Epidermal melanocyte (primary cell): Measurements from ENCODE around the gene EIF5A.

ENCODE experiments used
- DNase-seq: peaks from one replicate; pipeline ENCODE4 v3.0.0; 2011; ENCODE audit warnings: low spot score; ENCODE audit not compliant: insufficient read length

Gene EIF5A

DNA sequence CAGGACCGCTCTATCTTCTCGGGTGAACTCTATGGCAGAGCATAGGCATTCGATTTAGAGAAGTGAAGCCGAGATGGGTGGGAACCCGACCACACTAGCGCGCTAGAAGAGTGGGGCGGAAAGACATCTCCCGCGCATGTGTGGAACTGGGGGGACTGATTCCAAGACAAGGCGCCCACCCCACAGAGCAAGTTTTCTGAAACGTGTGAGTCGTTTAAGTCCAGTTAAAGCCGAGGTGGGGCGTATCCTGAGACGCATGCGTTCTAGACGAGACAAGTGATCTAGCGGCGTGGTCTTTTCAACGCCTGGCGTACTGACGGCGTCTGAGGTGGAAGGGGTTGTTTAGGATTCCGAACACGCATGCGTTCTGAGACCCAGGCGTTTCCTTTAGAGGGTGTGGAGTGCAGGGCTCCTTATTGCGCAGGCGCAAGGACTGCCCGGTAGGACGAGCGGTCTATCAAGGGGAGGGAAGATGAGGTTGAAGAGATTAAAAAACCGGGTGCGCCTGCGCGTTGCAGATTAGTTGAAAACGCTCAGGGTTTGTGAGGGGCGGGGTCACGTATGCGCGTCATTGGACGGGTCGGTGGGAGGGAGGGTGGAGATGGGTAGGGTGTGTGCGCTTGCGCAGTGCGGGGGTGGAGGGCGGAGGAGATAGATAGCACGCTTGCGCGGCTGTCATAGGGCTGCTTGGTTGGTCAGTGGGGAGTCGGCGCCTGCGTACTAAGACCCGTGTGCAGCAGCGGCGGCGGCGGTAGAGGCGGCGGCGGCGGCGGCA, at the start of gene EIF5A:
TSS of gene EIF5A (plus strand) at position 718 of the 775 bp plus-strand sequence. CDS start 2,008 bp downstream, outside the sequence.
- DNase-seq: peak; percentile 99

DNA sequence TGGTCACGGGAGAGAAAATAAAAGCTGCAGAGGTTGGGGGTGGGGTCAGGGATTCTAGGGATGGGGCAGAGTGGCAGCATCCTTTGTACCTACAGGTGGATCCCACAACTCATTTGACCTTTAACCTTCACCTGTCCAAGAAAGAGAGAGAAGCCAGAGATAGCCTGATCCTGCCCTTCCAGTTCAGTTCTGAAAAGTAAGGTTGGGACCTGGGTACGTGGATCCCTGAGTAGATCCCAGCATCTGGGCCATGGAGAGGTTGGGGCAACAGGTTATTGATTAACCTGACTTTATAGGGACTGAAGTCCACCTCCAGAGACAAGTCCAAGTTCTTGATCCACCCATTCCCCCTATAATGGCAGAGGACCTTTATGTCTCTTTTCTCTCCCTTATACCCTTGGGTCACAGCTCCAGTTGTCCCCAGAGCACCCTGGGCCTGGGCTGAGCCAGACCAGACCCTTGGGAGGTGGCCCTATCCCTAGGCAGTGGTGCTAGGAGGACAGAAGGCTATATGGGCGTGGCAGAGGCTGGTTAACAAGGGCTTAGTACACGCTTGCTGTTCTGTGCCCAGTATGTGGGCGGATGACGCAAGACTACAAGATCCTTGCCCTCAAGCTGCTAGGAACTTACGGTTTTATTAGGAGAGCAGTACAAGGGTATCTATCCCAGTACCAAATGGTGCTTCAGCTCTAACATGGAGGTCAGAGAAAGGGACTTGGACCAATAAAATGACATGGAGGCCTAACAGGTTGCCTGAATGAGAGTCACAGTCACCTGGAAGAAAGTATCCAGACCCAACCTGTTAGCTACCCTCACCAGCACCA, 48.5 kb upstream of the EIF5A start:
- DNase-seq: no peak

DNA sequence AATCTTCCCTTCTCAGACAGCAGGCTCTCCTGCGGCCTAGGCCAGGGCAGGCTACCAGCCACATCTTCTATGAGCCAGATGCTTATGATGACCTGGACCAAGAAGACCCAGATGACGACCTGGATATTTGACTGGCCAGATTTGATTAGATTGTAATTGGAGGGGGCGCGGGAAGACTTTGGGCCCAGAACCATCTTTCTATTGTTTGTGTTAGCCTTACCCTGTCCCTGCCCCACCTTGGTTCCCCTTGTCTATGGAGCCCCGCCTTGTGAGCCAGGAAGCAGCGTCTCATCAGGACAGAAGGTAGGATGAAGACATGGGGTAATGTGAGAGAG, 47.9 kb upstream of the EIF5A start:
- no peak for DNase-seq

DNA sequence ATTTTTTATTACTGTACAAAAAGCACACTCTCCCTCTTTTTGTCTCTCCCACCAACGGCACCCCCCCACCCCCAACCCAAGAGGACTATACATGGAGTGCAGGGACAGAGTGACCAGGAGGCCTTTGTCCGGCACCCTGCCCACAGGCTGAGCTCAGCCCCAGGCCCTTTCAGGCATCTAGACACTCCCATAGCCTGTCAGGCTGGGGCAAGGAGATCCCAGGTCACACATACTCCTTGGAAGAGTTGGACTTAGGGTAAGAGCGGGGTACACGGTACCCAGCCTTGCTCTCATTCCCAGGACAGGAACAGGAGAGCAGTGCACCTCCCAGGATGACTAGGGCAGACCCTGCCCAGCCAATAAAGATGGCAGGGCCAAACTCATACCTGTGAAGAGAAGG, 47.3 kb upstream of the EIF5A start:
- no peak for DNase-seq

DNA sequence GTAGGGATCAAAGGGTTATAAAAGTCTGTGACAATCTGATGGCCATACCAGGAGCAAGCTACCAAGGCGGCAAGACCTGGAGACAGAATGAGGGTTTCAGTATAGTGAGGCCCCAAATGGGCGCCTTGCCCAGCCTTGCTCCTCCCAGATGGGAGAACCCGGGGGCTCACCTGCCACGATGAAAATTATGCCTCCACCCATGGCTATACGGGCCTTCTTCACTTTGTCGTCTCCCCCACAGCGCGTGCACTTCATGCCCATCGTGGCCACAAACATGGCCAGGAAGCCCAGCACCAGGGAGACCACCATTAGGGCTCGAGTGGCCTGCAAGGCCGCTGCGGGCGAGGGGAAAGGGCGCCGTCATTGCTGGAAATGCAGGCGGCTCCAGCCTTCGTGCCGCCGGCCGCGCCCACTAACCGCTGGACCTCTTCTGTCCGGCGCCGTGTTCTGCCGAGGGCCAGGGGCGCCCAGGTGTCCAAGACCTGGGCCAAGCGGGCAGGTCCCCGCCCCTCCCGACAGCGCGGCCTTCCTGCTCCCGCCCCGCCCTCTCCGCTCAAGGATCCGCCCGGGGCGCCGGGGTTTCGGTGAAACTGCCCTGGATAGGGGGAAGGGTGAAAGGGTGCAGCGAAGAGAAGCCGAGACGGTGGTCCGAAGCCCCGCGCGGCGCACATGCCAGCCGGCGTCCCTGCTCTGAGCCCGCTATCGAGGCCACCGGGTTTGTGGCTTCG, 46.6 kb upstream of the EIF5A start:
- DNase-seq: peak; percentile 54

DNA sequence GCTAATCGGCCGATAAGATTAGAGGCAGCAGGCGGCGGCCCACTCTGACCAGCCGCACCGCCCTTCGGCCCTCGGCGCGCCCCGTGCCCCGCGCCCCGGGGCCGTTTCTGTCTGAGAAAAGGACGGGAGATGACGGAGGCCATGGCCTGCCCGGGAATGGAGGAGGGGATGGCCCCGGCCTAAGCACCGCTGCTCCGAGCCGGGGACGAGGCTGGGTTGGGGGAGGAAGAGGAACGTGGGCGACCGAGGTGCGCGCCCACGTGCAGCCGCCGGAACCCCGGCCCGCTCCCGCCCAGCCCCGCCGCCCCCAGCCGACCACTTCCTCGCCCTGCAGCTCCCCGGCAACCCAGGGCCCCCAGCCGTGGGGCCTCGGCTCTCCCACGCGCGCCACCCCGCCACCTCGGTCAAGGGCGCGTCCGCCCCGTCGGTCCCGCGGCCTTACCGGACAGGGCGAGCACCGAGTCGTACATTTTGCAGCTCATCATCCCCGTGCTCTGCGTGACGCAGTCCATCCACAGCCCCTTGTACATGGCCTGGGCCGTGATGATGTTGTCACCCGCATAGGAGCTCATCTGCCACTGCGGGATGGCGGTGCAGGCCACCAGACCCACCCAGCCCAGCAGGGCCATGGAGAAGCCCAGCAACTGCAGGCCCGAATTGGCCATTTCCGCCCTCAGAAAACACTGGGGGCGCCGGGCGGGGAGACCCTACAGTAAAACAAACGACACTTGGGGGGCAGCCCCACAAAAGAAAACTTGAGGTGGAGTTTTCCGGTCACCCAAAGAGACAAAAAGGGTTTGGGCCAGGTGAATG, 45.8 kb upstream of the EIF5A start:
- no peak for DNase-seq

DNA sequence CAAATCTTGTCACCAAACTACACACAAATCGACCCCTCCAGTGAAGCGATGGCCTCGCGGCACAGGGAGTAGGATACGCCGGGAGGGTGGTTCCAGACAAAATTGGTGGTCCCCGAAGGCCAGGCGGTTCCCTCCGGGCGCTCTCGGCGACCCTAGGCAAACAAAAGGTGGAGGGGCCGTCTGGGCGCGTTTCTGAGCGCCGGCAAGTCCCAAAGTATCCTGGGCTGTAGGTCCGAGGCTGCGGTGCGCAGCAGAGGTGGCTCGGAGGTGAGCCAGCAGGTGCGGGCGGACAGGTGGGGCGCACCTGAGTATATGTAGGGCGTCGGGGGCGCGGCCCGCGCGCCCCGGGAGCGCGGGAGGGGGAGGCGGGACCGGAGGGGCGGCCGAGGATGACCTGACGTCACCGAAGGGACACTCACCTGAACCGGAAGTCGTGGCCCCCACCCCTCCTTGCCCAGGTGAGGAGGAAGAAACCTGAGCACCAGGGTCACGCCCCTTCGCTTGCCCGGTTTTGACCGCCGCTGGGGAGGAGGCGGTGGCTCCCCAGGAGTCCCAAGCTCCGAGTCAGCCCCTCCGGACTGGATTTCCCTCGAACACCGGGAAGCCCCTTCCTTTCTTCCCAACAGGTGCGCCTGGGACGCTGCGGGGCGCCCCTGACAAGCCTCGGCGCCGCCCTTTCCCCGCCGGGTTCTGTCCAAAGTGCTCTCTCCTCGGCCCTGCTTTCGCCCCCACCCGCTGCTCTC, 45.1 kb upstream of the EIF5A start, which contains the start of gene CLDN7:
TSS of gene CLDN7 (minus strand) at position 287 of the 743 bp plus-strand sequence. CDS start 435 bp downstream, outside the sequence.
- DNase-seq: no peak

DNA sequence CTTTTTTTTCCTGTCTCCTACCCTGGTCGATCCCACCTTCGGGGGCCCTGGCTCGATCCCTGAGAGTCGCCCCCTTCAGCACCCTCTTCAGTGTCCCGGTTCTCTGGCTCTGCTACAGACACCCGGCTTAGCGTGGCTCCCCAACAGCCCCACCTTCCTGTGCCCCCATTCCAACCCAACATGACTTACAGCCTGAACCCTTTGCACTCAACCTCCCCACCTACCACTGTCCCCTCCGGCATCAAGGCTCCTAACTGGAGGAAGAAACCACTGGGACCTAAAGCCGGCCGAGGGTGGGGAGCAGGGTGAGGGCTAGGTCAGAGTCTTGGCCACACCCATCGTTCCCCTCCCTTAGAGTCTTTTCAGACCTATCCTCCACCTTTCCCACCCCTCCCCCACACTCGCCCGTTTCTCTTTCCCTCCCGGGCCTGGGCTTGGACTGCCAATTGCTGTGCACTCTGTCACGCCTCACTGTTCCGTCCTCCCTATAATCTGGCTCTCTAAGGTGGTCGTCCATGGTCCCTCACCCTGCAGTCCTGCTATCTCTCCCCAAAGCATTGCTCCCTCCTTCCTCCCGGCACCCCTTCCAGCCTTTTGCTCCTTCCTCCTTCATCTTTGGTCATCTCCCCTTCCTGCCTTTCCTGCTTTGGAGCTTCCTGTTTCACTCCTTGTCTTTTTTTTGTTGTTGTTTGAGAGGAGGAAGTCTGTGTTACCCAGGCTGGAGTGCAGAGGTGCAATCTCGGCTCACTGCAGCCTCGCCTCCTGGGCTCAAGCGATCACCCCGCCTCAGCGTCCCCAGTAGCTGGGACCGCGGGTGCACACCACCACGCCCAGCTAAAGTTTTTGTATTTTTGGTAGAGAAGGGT, 44.3 kb upstream of the EIF5A start:
- DNase-seq: no peak

DNA sequence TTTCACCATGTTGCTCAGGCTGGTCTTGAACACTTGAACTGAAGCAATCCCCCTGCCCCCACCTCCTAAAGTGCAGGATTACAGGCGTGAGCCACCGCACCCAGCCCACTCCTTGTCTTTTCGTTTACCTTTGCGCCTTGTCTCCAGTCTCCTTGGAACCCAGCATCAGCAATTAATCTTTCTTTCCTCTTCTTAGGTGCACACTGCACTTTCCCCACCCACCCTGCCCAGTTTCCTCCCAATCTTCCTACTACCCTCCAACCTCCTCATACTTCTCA, 43.7 kb upstream of the EIF5A start:
- DNase-seq: no peak

DNA sequence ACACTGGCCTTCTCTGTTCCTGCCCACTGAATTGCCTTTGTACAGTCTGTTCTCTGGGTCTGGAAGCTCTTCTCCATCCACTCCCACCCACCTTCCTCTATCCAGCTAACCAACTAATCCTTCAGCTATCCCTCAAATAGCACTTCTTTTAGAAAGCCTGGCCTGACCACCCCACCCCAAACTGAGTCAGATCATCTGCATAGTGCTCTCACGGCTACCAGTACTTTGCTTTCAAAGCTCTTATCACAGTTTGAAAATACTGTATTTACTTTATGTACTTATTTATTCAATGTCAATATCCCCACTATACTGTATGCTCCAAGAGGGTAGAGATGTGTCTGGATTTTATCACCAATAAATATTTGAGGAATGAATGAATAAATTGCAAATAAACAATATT, 40.6 kb upstream of the EIF5A start:
- no peak for DNase-seq

DNA sequence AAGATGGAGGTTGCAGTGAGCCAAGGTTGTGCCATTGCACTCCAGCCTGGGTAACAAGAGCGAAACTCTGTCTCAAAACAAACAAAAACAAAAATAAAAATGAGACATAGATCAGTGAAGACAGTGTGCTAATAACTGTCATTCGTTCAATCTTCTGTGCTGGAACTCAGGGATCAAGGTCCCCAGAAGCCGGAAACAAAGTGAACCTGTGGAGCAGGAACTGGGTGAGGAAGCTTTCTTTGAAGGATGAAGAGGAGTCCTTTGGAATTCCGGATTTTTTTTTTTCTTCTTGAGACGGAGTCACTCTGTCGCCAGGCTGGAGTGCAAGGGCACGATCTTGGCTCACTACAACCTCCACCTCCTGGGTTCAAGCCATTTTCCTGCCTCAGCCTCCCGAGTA, 28.0 kb upstream of the EIF5A start:
- no peak for DNase-seq

DNA sequence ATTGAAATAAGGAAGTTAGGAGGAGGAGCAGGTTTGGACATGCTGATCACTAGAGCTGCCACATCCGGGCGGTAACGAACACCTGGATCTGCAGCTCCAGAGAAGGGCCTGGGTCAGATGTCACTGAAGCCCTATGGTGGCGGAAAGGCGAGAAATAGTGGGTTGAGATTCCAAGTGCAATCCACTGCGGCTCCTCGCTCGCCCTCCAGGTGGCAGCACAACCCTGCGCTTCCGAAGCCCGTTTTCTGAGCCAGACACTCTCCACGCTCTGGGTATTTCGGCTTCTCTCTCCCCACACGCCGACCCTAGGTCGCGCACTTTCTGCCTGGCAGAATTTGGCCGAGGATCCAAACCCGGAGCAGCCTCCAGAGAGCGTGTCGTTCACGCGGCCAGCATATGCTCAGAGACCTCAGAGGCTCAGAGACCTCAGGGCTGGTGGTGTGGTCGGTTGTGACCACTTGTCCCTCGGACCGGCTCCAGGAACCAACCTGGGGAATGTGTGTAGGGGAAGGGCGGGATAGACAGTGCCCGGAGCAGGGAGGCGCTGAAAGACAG, 26.8 kb upstream of the EIF5A start:
- peak; percentile 86 for DNase-seq

DNA sequence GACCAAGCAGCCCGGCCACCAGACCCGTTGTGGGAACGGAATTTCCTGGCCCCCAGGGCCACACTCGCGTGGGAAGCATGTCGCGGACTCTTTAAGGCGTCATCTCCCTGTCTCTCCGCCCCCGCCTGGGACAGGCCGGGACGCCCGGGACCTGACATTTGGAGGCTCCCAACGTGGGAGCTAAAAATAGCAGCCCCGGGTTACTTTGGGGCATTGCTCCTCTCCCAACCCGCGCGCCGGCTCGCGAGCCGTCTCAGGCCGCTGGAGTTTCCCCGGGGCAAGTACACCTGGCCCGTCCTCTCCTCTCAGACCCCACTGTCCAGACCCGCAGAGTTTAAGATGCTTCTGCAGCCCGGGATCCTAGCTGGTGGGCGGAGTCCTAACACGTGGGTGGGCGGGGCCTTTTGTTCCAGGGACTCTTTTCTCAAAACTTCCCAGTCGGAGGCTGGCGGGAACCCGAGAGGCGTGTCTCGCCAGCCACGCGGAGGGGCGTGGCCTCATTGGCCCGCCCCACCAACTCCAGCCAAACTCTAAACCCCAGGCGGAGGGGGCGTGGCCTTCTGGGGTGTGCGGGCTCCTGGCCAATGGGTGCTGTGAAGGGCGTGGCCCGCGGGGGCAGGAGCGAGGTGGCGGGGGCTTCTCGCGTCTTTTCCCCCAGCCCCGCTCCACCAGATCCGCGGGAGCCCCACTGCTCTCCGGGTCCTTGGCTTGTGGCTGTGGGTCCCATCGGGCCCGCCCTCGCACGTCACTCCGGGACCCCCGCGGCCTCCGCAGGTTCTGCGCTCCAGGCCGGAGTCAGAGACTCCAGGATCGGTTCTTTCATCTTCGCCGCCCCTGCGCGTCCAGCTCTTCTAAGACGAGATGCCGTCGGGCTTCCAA, 26.1 kb upstream of the EIF5A start, which contains the start of gene SLC2A4:
TSS of gene SLC2A4 (plus strand) at position 645 of the 879 bp plus-strand sequence. CDS start at position 862, 217 bp downstream.
- peak; percentile 96 for DNase-seq

DNA sequence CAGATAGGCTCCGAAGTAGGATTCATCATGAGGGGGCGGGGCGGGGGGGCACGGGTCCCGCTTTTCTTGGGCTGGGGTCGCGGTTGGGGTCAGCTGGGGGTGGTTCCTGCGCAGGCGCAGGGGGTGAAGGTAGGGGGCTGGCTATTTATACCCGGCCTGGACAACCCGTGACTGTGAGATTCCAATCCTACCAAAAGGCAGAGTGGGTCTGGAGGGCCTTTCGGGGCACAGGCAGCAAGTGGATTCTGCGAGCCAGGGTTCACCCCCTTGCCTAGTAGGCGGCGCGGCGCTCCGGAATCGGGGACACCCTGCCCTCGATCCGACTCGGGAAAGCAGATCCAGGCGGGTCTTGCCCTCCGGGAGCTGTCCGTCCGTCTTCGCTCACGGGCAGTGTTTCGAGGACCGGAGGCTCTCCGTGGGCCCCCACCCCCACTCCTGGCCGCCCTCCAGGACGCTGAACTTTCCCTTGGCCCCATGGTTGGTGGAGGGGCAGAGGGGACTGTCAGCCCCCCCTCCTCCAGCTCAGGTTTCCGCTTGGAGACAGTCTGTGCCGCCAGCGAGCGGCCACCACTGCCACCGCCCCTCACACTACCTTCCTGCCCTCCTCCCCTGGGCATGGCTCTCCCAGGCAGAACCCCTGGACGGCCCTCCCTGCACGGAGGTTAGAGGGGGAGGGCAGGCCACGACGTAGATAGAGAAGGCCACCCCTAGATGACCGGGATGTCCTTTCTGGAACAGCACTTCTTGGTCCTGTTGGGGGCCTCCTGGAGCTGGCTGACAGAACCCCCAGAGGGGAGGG, 25.3 kb upstream of the EIF5A start:
- DNase-seq: peak; percentile 16

DNA sequence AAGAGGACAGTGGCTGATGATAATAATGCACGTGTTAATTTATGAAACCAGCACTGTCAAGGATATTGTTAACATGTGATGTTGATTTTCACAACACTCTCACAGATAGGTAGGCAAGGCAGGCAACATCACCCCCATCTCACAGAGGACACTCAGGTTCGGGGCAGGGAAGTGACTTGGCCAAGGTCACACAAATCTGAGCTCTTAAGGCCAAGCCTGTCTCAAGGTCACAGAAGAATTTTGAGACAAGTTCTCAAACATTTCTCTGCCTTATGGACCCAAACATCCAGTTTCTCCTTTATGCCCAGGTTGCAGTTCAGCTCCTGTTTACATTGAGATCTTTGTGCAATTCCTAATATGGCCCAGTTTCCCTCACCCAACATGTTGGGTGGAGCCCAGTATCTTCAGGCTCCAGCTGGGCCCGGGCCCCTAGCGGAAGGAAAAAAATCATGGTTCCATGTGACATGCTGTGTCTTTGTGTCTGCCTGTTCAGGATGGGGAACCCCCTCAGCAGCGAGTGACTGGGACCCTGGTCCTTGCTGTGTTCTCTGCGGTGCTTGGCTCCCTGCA, 24.6 kb upstream of the EIF5A start:
- DNase-seq: peak; percentile 4

DNA sequence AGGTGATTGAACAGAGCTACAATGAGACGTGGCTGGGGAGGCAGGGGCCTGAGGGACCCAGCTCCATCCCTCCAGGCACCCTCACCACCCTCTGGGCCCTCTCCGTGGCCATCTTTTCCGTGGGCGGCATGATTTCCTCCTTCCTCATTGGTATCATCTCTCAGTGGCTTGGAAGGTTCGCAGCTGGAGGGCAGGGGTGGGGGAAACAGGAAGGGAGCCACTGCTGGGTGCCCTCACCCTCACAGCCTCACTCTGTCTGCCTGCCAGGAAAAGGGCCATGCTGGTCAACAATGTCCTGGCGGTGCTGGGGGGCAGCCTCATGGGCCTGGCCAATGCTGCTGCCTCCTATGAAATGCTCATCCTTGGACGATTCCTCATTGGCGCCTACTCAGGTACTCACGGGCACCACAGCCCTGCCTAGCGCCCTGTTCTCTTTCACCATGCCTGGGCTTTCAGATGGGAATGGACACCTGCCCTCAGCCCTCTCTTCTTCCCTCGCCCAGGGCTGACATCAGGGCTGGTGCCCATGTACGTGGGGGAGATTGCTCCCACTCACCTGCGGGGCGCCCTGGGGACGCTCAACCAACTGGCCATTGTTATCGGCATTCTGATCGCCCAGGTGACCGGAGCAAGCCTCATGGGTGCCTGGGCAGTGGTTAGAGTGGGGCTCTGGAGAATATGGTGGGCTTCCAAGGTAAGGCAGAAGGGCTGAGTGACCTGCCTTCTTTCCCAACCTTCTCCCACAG, 23.8 kb upstream of the EIF5A start:
- DNase-seq: peak; percentile 13
